Thyroid gland (tissue), 4 donors: ENCODE measurements around the gene TUBB6.

Experiments
- CTCF ChIP-seq, 6 experiments: fragments of 200-600 bp in 3 of 6; fragments of 450-650 bp in 3 of 6; sonication (generic) in 3 of 6; IDR thresholded peaks; one replicate each; pipeline ENCODE4 v1.5.1; 2016 to 2019; ENCODE audit warnings: antibody characterized with exemption in 6 of 6, mild to moderate bottlenecking in 2 of 6, inconsistent platforms in 1 of 6, moderate library complexity in 1 of 6
- POLR2A ChIP-seq, 2 donors: fragments of 450-650 bp; IDR thresholded peaks; one replicate each; pipeline ENCODE4 v1.6.1; 2017; ENCODE audit warnings: antibody characterized with exemption in 2 of 2, mild to moderate bottlenecking in 2 of 2, moderate library complexity in 1 of 2

- TF ChIP-seq POLR2A (IDR thresholded peaks at IDR 0.05) (no peak), CTCF (IDR thresholded peaks at IDR 0.05) (no peak)
Observed at GRCh38 chr18:12336887-12337286, 28.8 kb downstream of the TUBB6 start.
